Endothelial cell of umbilical vein (primary cell): ENCODE data around the gene SYTL5. TPM values are rescaled to one million over a fixed set of nuclear protein-coding genes. Genes with fewer than 3 reads are reported as not detected.
A peak's percentile ranks its signal among the peaks of the same experiment; 100 is the strongest.

ENCODE experiments used
- BruUV-seq: library from RNA; stranded (reverse); fragments of 400-500 nt; replicated peaks from 2 replicates; lab custom pipeline; 2021; lab: Mats Ljungman, UMichigan
- CTCF ChIA-PET: fragments of 300-600, 350-600 bp; sonication (Branson Sonifier 250); formaldehyde crosslinking; loops from one replicate; lab custom pipeline; 2021; ENCODE audit warnings: antibody characterized with exemption, inconsistent platforms; lab: Charles Lee
- POLR2A ChIA-PET: fragments of 300-600, 350-600 bp; sonication (Branson Sonifier 250); formaldehyde crosslinking; loops from one replicate; lab custom pipeline; 2021; ENCODE audit warnings: antibody characterized with exemption, inconsistent platforms; lab: Charles Lee
- DNase-seq: peaks from one replicate; pipeline ENCODE4 v3.0.0-alpha.2; 2011; ENCODE audit warnings: low read depth, low spot score
- FAIRE-seq: peaks from 2 replicates; lab custom pipeline; 2011; peaks lifted over from hg19 to GRCh38; lab: Jason Lieb, UNC
- H2AFZ ChIP-seq: 2 replicates; pipeline ENCODE4 v1.6.0; 2012; ENCODE audit warnings: low read depth, low read length, control low read depth, inconsistent platforms
- H3K27ac ChIP-seq: 2 replicates; pipeline ENCODE4 v1.5.1; 2011; ENCODE audit warnings: low read depth, mild to moderate bottlenecking, control low read depth, low read length, moderate library complexity; ENCODE audit not compliant: insufficient read depth
- H3K27me3 ChIP-seq, 2 experiments: 2 replicates each; pipeline versions ENCODE4 v1.6.0 to v1.6.1; 2011; ENCODE audit warnings: low read length in 2 of 2, mixed read lengths in 1 of 2; ENCODE audit not compliant: control insufficient read depth in 2 of 2, insufficient read depth in 2 of 2
- H3K36me3 ChIP-seq, 2 experiments: 2 replicates in 1 of 2; 3 replicates in 1 of 2; pipeline ENCODE4 v1.5.1; 2011; ENCODE audit warnings: low read length in 2 of 2, mild to moderate bottlenecking in 1 of 2, moderate library complexity in 1 of 2; ENCODE audit not compliant: control insufficient read depth in 2 of 2, insufficient read depth in 2 of 2; ENCODE audit errors: extremely low read depth in 1 of 2
- H3K4me1 ChIP-seq: 3 replicates; pipeline ENCODE4 v1.5.1; 2011; ENCODE audit warnings: mild to moderate bottlenecking, low read length; ENCODE audit not compliant: control insufficient read depth, insufficient read depth; ENCODE audit errors: extremely low read depth
- H3K4me2 ChIP-seq: 2 replicates; pipeline ENCODE4 v1.6.1; 2011; ENCODE audit warnings: low read length, control low read depth, mixed read lengths; ENCODE audit not compliant: insufficient read depth
- H3K4me3 ChIP-seq, 3 experiments: fragments of 200-600 bp in 1 of 3; sonication (generic), shearing (Covaris generic) in 1 of 3; replicated peaks in 1 of 3; 2 replicates each; pipeline ENCODE4 v1.5.1; 2011 to 2016; ENCODE audit warnings: control low read depth in 3 of 3, low read length in 3 of 3, mild to moderate bottlenecking in 2 of 3, inconsistent platforms in 1 of 3, low read depth in 1 of 3, moderate library complexity in 1 of 3; ENCODE audit not compliant: insufficient read depth in 1 of 3
- H3K79me2 ChIP-seq: 2 replicates; pipeline ENCODE4 v1.6.0; 2012; ENCODE audit warnings: low read length, inconsistent platforms; ENCODE audit not compliant: control insufficient read depth, insufficient read depth
- H3K9ac ChIP-seq: replicated peaks from 2 replicates; pipeline ENCODE3; 2011; ENCODE audit warnings: low read length, control low read depth; ENCODE audit not compliant: insufficient read depth; ENCODE audit errors: extremely low read depth
- H3K9me1 ChIP-seq: replicated peaks from 3 replicates; pipeline ENCODE4 v1.6.0; 2011; ENCODE audit warnings: mild to moderate bottlenecking, low read length; ENCODE audit not compliant: control insufficient read depth, insufficient read depth; ENCODE audit errors: extremely low read depth
- H3K9me3 ChIP-seq: replicated peaks from 2 replicates; pipeline ENCODE4 v1.5.1; 2012; ENCODE audit warnings: low read length, inconsistent platforms; ENCODE audit not compliant: control insufficient read depth, insufficient read depth
- H4K20me1 ChIP-seq: replicated peaks from 2 replicates; pipeline ENCODE3; 2011; ENCODE audit warnings: mild to moderate bottlenecking, low read length; ENCODE audit not compliant: control insufficient read depth, insufficient read depth; ENCODE audit errors: extremely low read depth
- FOS ChIP-seq: IDR thresholded peaks from 2 replicates; pipeline ENCODE4 v1.6.1; 2011; ENCODE audit warnings: mild to moderate bottlenecking, low read length, moderate library complexity, borderline replicate concordance; ENCODE audit not compliant: insufficient read depth
- GATA2 ChIP-seq: IDR thresholded peaks from 2 replicates; pipeline ENCODE4 v1.7.0; 2011; ENCODE audit warnings: low read depth, mild to moderate bottlenecking, moderate library complexity, mixed read lengths, low read length; ENCODE audit not compliant: insufficient read length, insufficient read depth
- JUN ChIP-seq: IDR thresholded peaks from 2 replicates; pipeline ENCODE4 v1.6.1; 2011; ENCODE audit warnings: borderline replicate concordance, low read depth; ENCODE audit not compliant: insufficient read length, insufficient read depth
- MYC ChIP-seq: IDR thresholded peaks from one replicate; pipeline ENCODE4 v1.6.1; 2011; ENCODE audit warnings: mild to moderate bottlenecking, low read depth, low read length
- POLR2AphosphoS5 ChIP-seq: IDR thresholded peaks from 2 replicates; pipeline ENCODE4 v1.6.1; 2012; ENCODE audit warnings: low read depth, mild to moderate bottlenecking, control low read depth, low read length, moderate library complexity; ENCODE audit not compliant: insufficient read depth
- dilution Hi-C: fragments of 300-500 bp; cut with MboI; formaldehyde crosslinking; loops from one replicate; pipeline ENCODE4 v1.15.0; 2019; ENCODE audit warnings: low sequenced_read_pairs; ENCODE audit not compliant: extremely low pct_ligation_motif_present
- intact Hi-C: fragments of 100-400 bp; cut with micrococcal nuclease; formaldehyde crosslinking; loops from one replicate; pipeline ENCODE4 v1.10.0; 2022
- polyA plus RNA-seq, 4 experiments: library from polyadenylated mRNA; depleted of rRNA in 3 of 4; stranded (reverse) in 3 of 4; unstranded in 1 of 4; fragments of >200 nt; gene quantifications; 2 replicates each; pipeline versions ENCODE4 v1.2.1 to v1.2.3, GENCODE V29; 2011 to 2012; ENCODE audit warnings: missing spikeins in 1 of 4
- total RNA-seq: library from RNA; stranded (reverse); gene quantifications from 2 replicates; pipeline ENCODE4 v1.2.3, GENCODE V29; 2021
- TF ChIP-seq, protein P1 (sequence below): IDR thresholded peaks from 2 replicates; pipeline ENCODE4 v1.6.1; 2011; ENCODE audit not compliant: insufficient read depth, insufficient read length

SYTL5 gene
- total and polyA plus RNA-seq, 2 donors (not counting 3 experiments of a cell fraction or from before 2014, with no cell fraction given), result 0.01 TPM; not detected in 1

DNA sequence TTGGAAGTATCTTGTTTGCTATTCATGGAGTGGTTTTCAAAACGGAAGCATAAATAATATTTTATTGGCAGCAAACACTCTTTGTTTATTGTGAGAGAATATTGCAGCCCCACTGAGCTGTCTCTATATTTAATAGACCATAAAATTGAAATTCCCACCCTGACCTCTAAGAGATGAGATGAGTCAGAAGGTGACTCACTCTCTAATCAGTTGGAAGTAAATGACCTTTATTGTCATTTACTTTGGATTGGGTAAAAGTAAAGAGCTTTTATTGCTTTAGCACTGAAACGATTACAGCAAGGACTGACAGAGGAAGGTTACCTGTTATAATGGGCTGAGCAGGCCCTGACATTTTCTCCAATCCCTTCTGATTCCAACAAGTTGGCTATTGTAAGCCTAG is 55.0 kb downstream of the SYTL5 start:
- no peak overlapping the region for H3K4me2 ChIP-seq
- BruUV-seq, result no TSS peak

DNA sequence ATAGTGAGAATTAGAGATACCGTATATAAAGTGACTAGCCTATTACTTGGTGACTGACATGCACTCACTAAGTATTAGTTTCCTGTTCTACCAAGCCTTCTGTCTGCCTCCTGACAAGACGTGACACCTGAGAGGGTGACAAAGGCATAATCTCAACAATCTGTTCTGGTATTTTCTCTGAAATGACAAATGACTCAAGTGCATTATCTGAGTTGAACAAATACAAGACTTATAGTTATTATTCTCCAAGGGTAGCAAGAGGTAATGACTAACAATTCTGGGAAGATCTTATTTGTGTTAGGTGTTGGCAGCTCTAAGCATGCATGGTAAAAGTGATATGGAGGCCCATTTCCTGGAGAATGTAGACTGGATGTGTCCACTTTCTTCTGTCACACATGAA is 60.6 kb downstream of the SYTL5 start:
- Histone ChIP-seq H3K9me3 (no peaks in the 10 kb centered on the region), H3K27me3 (no peaks in the 10 kb centered on the region), H3K4me1 (no peaks in the 10 kb centered on the region), H3K9ac (no peak overlapping the region), H3K4me3 (no peak overlapping the region), H3K4me2 (no peak overlapping the region), H3K36me3 (no peaks in the 10 kb centered on the region), H3K27ac (no peak overlapping the region), H4K20me1 (no peaks in the 10 kb centered on the region), H3K79me2 (no peaks in the 10 kb centered on the region), H3K9me1 (no peaks in the 10 kb centered on the region), H2AFZ (no peak overlapping the region)
- CTCF ChIA-PET, result no interaction called here
- FAIRE-seq, result no peak
- dilution Hi-C loops (no loop called here), intact Hi-C loops (no loop called here)
- POLR2A ChIA-PET, result no interaction called here
- BruUV-seq, result no TSS peak
- peak; percentile 8 for DNase-seq
- TF ChIP-seq POLR2AphosphoS5 (no peak), MYC (no peak)

More for the DNA sequence above, 55.0 kb downstream of the SYTL5 start:
- Histone ChIP-seq H3K27ac (no peak overlapping the region), H3K4me3 (no peak overlapping the region), H2AFZ (no peak overlapping the region), H3K27me3 (no peaks in the 10 kb centered on the region), H3K9me3 (no peaks in the 10 kb centered on the region), H3K4me1 (peaks cover 6% of the 10 kb centered on the region), H3K79me2 (no peaks in the 10 kb centered on the region), H3K9me1 (no peaks in the 10 kb centered on the region), H3K36me3 (no peaks in the 10 kb centered on the region), H4K20me1 (no peaks in the 10 kb centered on the region), H3K9ac (no peak overlapping the region)
- DNase-seq (peak; percentile 37), FAIRE-seq (peak; percentile 82)
- CTCF ChIA-PET, result interaction anchor here (1.0 to 1.3 kb wide), 2 partner anchors 79 to 135 kb away, joined by 3 to 5 read pairs; no protein-coding TSS in a partner anchor
- dilution Hi-C loops (no loop called here), intact Hi-C loops (no loop called here)
- TF ChIP-seq FOS (peak; percentile 83), POLR2AphosphoS5 (no peak), JUN (peak; percentile 86), GATA2 (peak; percentile 25)
- TF ChIP-seq, protein P1, sequence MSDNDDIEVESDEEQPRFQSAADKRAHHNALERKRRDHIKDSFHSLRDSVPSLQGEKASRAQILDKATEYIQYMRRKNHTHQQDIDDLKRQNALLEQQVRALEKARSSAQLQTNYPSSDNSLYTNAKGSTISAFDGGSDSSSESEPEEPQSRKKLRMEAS, result no peak
- POLR2A ChIA-PET, result no interaction called here
